ENCODE results near the gene MALRD1. TPM values are rescaled to one million over a fixed set of nuclear protein-coding genes. Genes with fewer than 3 reads are reported as not detected.

The MALRD1 gene
- total RNA-seq, 4 donors from 2014 or later, result 0.23 TPM; not detected in 3

DNA sequence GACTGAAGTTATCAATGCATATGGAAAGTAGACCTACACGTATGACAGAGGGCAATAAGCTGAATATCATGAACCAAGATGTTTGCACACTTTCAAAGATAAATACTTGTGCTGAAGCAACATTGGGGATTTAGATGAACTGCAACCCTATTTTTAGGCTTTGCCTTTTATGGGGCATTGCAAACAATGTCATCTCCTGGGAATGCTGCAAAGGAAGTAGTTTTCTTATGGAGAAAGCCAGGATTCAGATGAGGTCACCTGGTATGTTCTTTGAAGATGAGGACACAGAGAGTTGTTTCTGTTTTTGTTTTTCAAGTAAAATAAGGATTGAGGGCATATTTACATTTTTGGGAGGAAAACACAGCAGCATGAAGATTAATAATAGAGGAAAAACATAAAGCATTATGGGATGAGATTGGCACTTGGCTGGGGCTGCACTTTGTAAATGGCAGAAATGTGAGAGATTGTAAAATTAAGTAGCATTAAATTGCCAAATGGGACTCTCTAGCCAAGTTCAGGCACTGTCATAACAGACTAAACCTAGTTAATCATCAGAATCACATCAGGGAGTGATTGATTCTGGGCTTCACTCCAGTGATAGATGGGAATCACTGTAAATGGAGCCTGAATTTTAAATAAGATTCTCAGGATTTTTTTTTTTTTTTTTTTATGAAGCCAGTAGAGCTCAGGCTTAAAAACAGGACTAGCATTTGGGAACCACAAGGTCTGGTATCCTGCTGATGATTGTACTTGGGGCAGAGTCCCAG lies 63.1 kb downstream of the MALRD1 start:
- WGBS, 2 donors, result 35 to 41% methylated on average over 1 of the region's 1 CpG
- TF ChIP-seq, protein P1, sequence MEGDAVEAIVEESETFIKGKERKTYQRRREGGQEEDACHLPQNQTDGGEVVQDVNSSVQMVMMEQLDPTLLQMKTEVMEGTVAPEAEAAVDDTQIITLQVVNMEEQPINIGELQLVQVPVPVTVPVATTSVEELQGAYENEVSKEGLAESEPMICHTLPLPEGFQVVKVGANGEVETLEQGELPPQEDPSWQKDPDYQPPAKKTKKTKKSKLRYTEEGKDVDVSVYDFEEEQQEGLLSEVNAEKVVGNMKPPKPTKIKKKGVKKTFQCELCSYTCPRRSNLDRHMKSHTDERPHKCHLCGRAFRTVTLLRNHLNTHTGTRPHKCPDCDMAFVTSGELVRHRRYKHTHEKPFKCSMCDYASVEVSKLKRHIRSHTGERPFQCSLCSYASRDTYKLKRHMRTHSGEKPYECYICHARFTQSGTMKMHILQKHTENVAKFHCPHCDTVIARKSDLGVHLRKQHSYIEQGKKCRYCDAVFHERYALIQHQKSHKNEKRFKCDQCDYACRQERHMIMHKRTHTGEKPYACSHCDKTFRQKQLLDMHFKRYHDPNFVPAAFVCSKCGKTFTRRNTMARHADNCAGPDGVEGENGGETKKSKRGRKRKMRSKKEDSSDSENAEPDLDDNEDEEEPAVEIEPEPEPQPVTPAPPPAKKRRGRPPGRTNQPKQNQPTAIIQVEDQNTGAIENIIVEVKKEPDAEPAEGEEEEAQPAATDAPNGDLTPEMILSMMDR (IDR thresholded peaks at IDR 0.05), result no peak
- no peak for TF ChIP-seq POLR2A (IDR thresholded peaks at IDR 0.05)

DNA sequence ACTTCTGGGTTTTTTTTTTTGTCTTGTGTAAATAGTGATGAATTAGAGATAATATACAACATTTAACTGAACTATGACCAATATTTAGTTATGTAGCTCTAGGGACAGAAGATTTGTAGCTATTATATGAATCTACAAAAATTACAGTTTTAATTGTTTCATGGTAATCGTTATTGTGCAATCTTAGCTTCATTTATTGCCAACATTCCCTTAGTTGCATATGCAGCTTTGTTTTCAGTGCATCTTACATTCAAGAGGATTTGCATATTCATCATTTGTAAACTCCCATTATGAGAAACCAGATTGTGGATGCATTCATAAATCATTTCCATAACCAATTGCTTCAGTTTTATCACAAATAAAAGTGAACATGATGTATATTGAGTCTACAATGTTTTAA lies 68.8 kb downstream of the MALRD1 start:
- 45 to 65% methylated on average over 1 of the region's 1 CpG for WGBS, 2 donors
- no peak for DNase-seq (ENCODE audit: low spot score in 2 of 2)
- no peak for TF ChIP-seq POLR2A (IDR thresholded peaks at IDR 0.05)
- TF ChIP-seq, protein P1 (IDR thresholded peaks at IDR 0.05), result no peak
- H3K4me3 ChIP-seq (ENCODE audit: low read depth, poor library complexity, severe bottlenecking), result no peak overlapping the region
- intact Hi-C loops (cut with DNase I; ENCODE audit: low total_unique reads), result no loop called here

More for the DNA sequence above, 63.1 kb downstream of the MALRD1 start:
- no peak for DNase-seq (ENCODE audit: low spot score in 2 of 2)
- intact Hi-C loops (cut with DNase I; ENCODE audit: low total_unique reads), result no loop called here
- no peak overlapping the region for H3K4me3 ChIP-seq (ENCODE audit: low read depth, poor library complexity, severe bottlenecking)

DNA sequence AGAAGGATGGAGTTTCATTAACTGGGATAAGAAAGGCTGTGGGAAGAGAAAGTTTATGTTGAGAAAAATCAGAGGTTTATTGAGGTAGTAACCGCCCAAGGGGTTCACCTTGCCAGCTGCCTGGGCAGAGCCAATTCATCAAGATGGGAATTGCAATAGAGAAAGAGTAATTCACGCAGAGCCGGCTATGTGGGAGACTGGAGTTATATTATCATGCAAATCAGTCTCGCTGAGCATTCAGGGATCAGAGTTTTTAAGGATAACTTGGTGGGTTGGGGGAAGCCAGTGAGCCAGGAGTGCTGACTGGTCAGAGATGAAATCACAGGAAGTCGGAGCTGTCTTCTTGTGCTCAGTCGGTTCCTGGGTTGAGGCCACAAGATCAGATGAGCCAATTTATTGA lies 70.6 kb downstream of the MALRD1 start:
- WGBS, 2 donors, result 47 to 57% methylated on average over 6 of the region's 6 CpGs
- intact Hi-C loops (cut with DNase I; ENCODE audit: low total_unique reads), result no loop called here
- no peak for DNase-seq (ENCODE audit: low spot score in 2 of 2)
- TF ChIP-seq POLR2A (IDR thresholded peaks at IDR 0.05), result no peak
- TF ChIP-seq, protein P1 (IDR thresholded peaks at IDR 0.05), result no peak
- no peak overlapping the region for H3K4me3 ChIP-seq (ENCODE audit: low read depth, poor library complexity, severe bottlenecking)

DNA sequence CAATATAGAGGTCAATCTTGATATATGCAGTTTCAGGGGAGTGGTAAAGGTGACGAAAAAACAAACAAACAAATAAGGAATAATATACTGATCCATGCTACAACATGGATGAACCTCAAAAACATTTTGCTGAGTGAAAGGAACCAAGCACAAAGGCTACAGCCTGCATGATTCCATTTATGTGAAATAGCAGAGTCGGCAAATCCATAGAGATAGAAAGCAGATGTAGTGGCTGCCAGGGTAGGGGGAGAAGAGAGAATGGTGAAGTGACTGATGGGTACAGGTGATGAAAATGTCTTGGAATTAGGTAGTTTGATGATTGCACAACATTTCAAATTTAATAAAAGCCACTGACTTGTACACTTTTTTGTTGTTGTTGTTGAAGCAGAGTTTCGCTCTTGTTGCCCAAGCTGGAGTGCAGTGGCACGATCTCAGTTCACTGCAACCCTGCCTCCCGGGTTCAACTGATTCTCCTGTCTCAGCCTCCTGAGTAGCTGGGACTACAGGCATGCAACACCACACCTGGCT lies 71.8 kb downstream of the MALRD1 start:
- TF ChIP-seq POLR2A (IDR thresholded peaks at IDR 0.05), result no peak
- TF ChIP-seq, protein P1 (IDR thresholded peaks at IDR 0.05), result no peak
- DNase-seq (ENCODE audit: low spot score in 2 of 2), result no peak
- 88 to 93% methylated on average over 5 of the region's 5 CpGs for WGBS, 2 donors
- intact Hi-C loops (cut with DNase I; ENCODE audit: low total_unique reads), result no loop called here
- H3K4me3 ChIP-seq (ENCODE audit: low read depth, poor library complexity, severe bottlenecking), result no peak overlapping the region

DNA sequence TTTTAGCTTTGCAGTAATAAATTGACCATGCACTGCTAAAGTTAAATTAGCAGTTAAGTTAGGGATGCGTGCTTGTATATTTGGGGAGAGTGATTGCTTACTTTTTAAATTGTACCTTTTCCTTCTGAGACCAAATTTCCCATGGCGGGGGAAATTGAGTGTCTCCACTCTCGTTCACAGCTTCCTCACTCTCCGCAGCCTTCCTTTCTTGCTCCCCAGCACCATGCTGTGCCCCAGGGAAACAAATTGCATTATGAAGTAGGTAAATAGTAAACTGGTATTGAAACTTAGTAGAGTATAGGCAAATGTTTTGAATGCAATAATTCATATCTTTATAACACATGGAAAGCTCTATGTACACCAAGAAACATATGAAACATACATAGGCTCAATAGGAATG lies 85.4 kb downstream of the MALRD1 start:
- no peak for DNase-seq (ENCODE audit: low spot score in 2 of 2)
- H3K4me3 ChIP-seq (ENCODE audit: low read depth, poor library complexity, severe bottlenecking), result no peak overlapping the region
- 85 to 86% methylated on average over 4 of the region's 4 CpGs for WGBS, 2 donors
- intact Hi-C loops (cut with DNase I; ENCODE audit: low total_unique reads), result no loop called here
- TF ChIP-seq POLR2A (IDR thresholded peaks at IDR 0.05), result no peak
- TF ChIP-seq, protein P1 (IDR thresholded peaks at IDR 0.05), result no peak

Data from lower leg skin (tissue), 4 donors.